Measurements from ENCODE around the gene TMEM187.

TMEM187 gene

GRCh38 chrX:154006947-154007346 is 34.4 kb downstream of the TMEM187 start:
- DNase-seq: no peak

GRCh38 chrX:154008521-154008920 is 36.0 kb downstream of the TMEM187 start:
- DNase-seq: no peak

- DNase-seq: no peak
Measured at GRCh38 chrX:154010330-154011087, 38.0 kb downstream of the TMEM187 start.

GRCh38 chrX:154011376-154012335 is 39.1 kb downstream of the TMEM187 start:
- no peak for DNase-seq

- no peak for DNase-seq
Measured at GRCh38 chrX:154012336-154012991, 39.9 kb downstream of the TMEM187 start.

- DNase-seq: no peak
Measured at GRCh38 chrX:154013001-154013421, 40.5 kb downstream of the TMEM187 start.

- peak in 1 of 2 experiments; percentile 26 for DNase-seq
Measured at GRCh38 chrX:154013614-154014360, 41.2 kb downstream of the TMEM187 start.

- DNase-seq: no peak
Measured at GRCh38 chrX:154014429-154015380, 42.2 kb downstream of the TMEM187 start.

GRCh38 chrX:154015581-154016264 is 43.2 kb downstream of the TMEM187 start:
- no peak for DNase-seq

- DNase-seq: no peak
Measured at GRCh38 chrX:154016366-154017076, 44.0 kb downstream of the TMEM187 start.

- DNase-seq: no peak
Measured at GRCh38 chrX:154017766-154018517, 45.4 kb downstream of the TMEM187 start.

GRCh38 chrX:154018518-154019060 is 46.0 kb downstream of the TMEM187 start:
- DNase-seq: no peak

- DNase-seq: no peak
Measured at GRCh38 chrX:154019061-154019621, 46.6 kb downstream of the TMEM187 start.

- peak; percentile 24 to 35 for DNase-seq
Measured at GRCh38 chrX:154019633-154020528, 47.3 kb downstream of the TMEM187 start, which contains the start of gene IRAK1. IRAK1 (minus strand) TSS chrX:154019902; CDS start chrX:154019812, 90 bp downstream.

- no peak for DNase-seq
Measured at GRCh38 chrX:154020536-154021115, 48.1 kb downstream of the TMEM187 start.

- DNase-seq: no peak
Measured at GRCh38 chrX:154021131-154021611, 48.6 kb downstream of the TMEM187 start.

- no peak for DNase-seq
Measured at GRCh38 chrX:154022108-154022507, 49.6 kb downstream of the TMEM187 start.
